SK-N-SH (cell line): ENCODE measurements around the gene GSTT2. TPM values are rescaled to one million over a fixed set of nuclear protein-coding genes. Genes with fewer than 3 reads are reported as not detected.

Experiments used
- CTCF ChIA-PET: fragments of 300-600, 350-600 bp; formaldehyde crosslinking; extraction: SDS; loops from one replicate; lab custom pipeline; 2021; lab: Yijun Ruan, JAX
- POLR2A ChIA-PET: fragments of 350-600 bp; sonication (Branson Sonifier 250); formaldehyde crosslinking; extraction: SDS; loops from one replicate; lab custom pipeline; 2020; ENCODE audit warnings: antibody characterized with exemption, inconsistent platforms; lab: Yijun Ruan, JAX
- DNase-seq: peaks from one replicate; pipeline ENCODE4 v3.0.0; 2012
- H2AFZ ChIP-seq: fragments of 200-600 bp; sonication (generic); 2 replicates; pipeline ENCODE4 v1.8.1; 2016; ENCODE audit warnings: antibody characterized with exemption, mild to moderate bottlenecking, low read depth
- H3F3A ChIP-seq: fragments of 200-600 bp; sonication (generic); replicated peaks from 2 replicates; pipeline ENCODE3; 2016; ENCODE audit warnings: antibody characterized with exemption, mild to moderate bottlenecking; ENCODE audit not compliant: insufficient read depth
- H3K27ac ChIP-seq, 2 experiments: fragments of 200-500 bp in 1 of 2; fragments of 200-600 bp in 1 of 2; sonication (Bioruptor generic) in 1 of 2; sonication (generic), shearing (Covaris generic) in 1 of 2; 2 replicates each; pipeline versions ENCODE4 v1.5.1 to v1.6.1; 2014 to 2016; ENCODE audit warnings: low read depth in 2 of 2, inconsistent platforms in 1 of 2, low read length in 1 of 2, mild to moderate bottlenecking in 1 of 2, mixed read lengths in 1 of 2
- H3K27me3 ChIP-seq: fragments of 200-600 bp; sonication (generic), shearing (Covaris generic); 2 replicates; pipeline ENCODE4 v1.6.1; 2016; ENCODE audit warnings: mixed run types; ENCODE audit not compliant: insufficient read depth
- H3K36me3 ChIP-seq, 2 experiments: fragments of 200-500 bp in 1 of 2; fragments of 200-600 bp in 1 of 2; sonication (Bioruptor generic) in 1 of 2; sonication (generic) in 1 of 2; replicated peaks in 1 of 2; 2 replicates each; pipeline versions ENCODE3 to v1.5.1; 2014 to 2016; ENCODE audit warnings: low read length in 1 of 2, mild to moderate bottlenecking in 1 of 2; ENCODE audit not compliant: insufficient read depth in 2 of 2, control insufficient read depth in 1 of 2
- H3K4me1 ChIP-seq, 2 experiments: fragments of 200-500 bp in 1 of 2; fragments of 200-600 bp in 1 of 2; sonication (Bioruptor generic) in 1 of 2; sonication (generic), shearing (Covaris generic) in 1 of 2; 2 replicates each; pipeline versions ENCODE4 v1.5.1 to v1.6.1; 2014 to 2016; ENCODE audit warnings: low read depth in 1 of 2, low read length in 1 of 2, mixed run types in 1 of 2; ENCODE audit not compliant: insufficient read depth in 2 of 2, control insufficient read depth in 1 of 2
- H3K4me2 ChIP-seq: fragments of 200-600 bp; sonication (generic), shearing (Covaris generic); 2 replicates; pipeline ENCODE4 v1.6.1; 2017; ENCODE audit warnings: mixed run types
- H3K4me3 ChIP-seq, 2 experiments: fragments of 200-500 bp in 1 of 2; fragments of 200-600 bp in 1 of 2; sonication (Bioruptor generic) in 1 of 2; sonication (generic), shearing (Covaris generic) in 1 of 2; 2 replicates each; pipeline versions ENCODE4 v1.5.1 to v1.8.1; 2014 to 2016; ENCODE audit warnings: low read depth in 2 of 2, inconsistent platforms in 1 of 2, low read length in 1 of 2, mild to moderate bottlenecking in 1 of 2, mixed read lengths in 1 of 2, moderate library complexity in 1 of 2
- H3K79me2 ChIP-seq: fragments of 200-600 bp; sonication (generic); 2 replicates; pipeline ENCODE4 v1.8.1; 2017; ENCODE audit warnings: mild to moderate bottlenecking; ENCODE audit not compliant: insufficient read depth
- H3K9ac ChIP-seq: fragments of 200-600 bp; sonication (generic); 2 replicates; pipeline ENCODE4 v1.6.1; 2017; ENCODE audit warnings: mixed run types
- H3K9me2 ChIP-seq: fragments of 200-600 bp; sonication (generic); 2 replicates; pipeline ENCODE4 v1.6.1; 2017; ENCODE audit warnings: mixed run types
- H3K9me3 ChIP-seq: fragments of 200-600 bp; sonication (generic); 2 replicates; pipeline ENCODE4 v1.6.1; 2017; ENCODE audit warnings: mixed run types, mild to moderate bottlenecking, moderate library complexity
- H4K20me1 ChIP-seq: fragments of 200-600 bp; sonication (generic); 2 replicates; pipeline ENCODE4 v1.6.1; 2017; ENCODE audit warnings: mild to moderate bottlenecking, mixed run types; ENCODE audit not compliant: insufficient read depth
- CHD2 ChIP-seq: fragments of 150-350 bp; IDR thresholded peaks from 2 replicates; pipeline ENCODE4 v1.6.1; 2018; ENCODE audit warnings: low read length; ENCODE audit not compliant: partially characterized antibody
- FOSL2 ChIP-seq: IDR thresholded peaks from 2 replicates; pipeline ENCODE4 v1.4.0; 2012; ENCODE audit warnings: low read depth, mild to moderate bottlenecking, moderate library complexity, borderline replicate concordance
- FOXM1 ChIP-seq: IDR thresholded peaks from 2 replicates; pipeline ENCODE4 v1.4.0; 2012; ENCODE audit warnings: low read depth, mild to moderate bottlenecking
- GATA2 ChIP-seq: sonication (generic); formaldehyde crosslinking; IDR thresholded peaks from 2 replicates; pipeline ENCODE4 v1.5.0; 2020; ENCODE audit warnings: mild to moderate bottlenecking, missing genetic modification reagents
- NRF1 ChIP-seq: IDR thresholded peaks from 2 replicates; pipeline ENCODE4 v1.6.1; 2012; ENCODE audit warnings: low read depth, mild to moderate bottlenecking, low read length
- RCOR1 ChIP-seq: fragments of 150-350 bp; IDR thresholded peaks from 2 replicates; pipeline ENCODE4 v1.6.1; 2017; ENCODE audit warnings: antibody characterized with exemption, low read length
- YY1 ChIP-seq: IDR thresholded peaks from 2 replicates; pipeline ENCODE4 v1.4.0; 2012; ENCODE audit warnings: low read depth, mild to moderate bottlenecking
- WGBS: methylation state at CpG from one replicate; pipeline ENCODE4 v1.1.6; 2017; ENCODE audit warnings: low lambda C conversion rate; 5-methylcytosine and 5-hydroxymethylcytosine counted together
- polyA plus RNA-seq, 3 experiments: library from polyadenylated mRNA; depleted of rRNA; stranded (reverse); fragments of >200 nt; gene quantifications; 2 replicates each; pipeline ENCODE4 v1.2.3, GENCODE V29; 2012
- TF ChIP-seq, protein P1 (sequence below): IDR thresholded peaks from 2 replicates; pipeline ENCODE4 v1.4.0; 2012; ENCODE audit warnings: low read depth, borderline replicate concordance
- TF ChIP-seq, protein P2 (sequence below): IDR thresholded peaks from 2 replicates; pipeline ENCODE4 v1.4.0; 2012; ENCODE audit warnings: low read depth
- TF ChIP-seq, protein P3 (sequence below): fragments of 200-600 bp; sonication (generic); IDR thresholded peaks from 2 replicates; pipeline ENCODE4 v1.6.1; 2017; ENCODE audit warnings: antibody characterized with exemption, mild to moderate bottlenecking, moderate library complexity
- TF ChIP-seq, protein P4 (sequence below): IDR thresholded peaks from 2 replicates; pipeline ENCODE4 v1.4.0; 2012; ENCODE audit warnings: low read depth, borderline replicate concordance
- TF ChIP-seq, protein P5 (sequence below): IDR thresholded peaks from 2 replicates; pipeline ENCODE4; 2012
- TF ChIP-seq, protein P6 (sequence below): IDR thresholded peaks from 2 replicates; pipeline ENCODE4 v1.6.1; 2012; ENCODE audit warnings: mild to moderate bottlenecking, low read depth, low read length, moderate library complexity

The GSTT2 gene
- polyA plus RNA-seq, 1 of the 3 experiments (the other 2 are of a cell fraction): 3.7 TPM

DNA sequence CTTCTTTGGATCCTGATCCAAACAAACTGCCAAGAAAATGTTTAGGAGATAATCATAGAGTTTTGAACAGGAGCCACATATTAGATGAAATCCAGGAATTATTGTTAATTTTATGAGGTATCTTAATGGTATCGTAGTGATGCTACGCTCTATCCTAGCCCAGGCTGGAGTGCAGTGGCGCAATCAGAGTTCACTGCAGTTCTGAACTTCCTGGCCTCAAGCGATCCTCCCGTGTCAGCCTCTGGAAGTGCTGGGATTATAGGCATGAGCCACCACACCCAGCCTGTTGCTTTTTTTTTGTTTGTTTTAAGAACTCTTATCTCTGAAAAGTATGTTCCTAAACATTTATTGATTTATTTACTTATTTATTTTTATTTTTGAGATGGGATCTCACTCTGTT, 22.9 kb downstream of the GSTT2 start:
- H3K4me2 ChIP-seq: no peak overlapping the region
- no peaks in the 10 kb centered on the region for H3F3A ChIP-seq
- H3K4me1 ChIP-seq: peaks cover 0 to 5% of the 10 kb centered on the region in 2 experiments; a peak in 1 of 4 replicates
- no peak for TF ChIP-seq YY1
- TF ChIP-seq FOSL2: no peak
- TF ChIP-seq, protein P1, sequence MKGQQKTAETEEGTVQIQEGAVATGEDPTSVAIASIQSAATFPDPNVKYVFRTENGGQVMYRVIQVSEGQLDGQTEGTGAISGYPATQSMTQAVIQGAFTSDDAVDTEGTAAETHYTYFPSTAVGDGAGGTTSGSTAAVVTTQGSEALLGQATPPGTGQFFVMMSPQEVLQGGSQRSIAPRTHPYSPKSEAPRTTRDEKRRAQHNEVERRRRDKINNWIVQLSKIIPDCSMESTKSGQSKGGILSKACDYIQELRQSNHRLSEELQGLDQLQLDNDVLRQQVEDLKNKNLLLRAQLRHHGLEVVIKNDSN: no peak
- no peak for TF ChIP-seq CHD2
- TF ChIP-seq, protein P2, sequence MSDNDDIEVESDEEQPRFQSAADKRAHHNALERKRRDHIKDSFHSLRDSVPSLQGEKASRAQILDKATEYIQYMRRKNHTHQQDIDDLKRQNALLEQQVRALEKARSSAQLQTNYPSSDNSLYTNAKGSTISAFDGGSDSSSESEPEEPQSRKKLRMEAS: no peak
- no peak for TF ChIP-seq RCOR1
- TF ChIP-seq, protein P3, sequence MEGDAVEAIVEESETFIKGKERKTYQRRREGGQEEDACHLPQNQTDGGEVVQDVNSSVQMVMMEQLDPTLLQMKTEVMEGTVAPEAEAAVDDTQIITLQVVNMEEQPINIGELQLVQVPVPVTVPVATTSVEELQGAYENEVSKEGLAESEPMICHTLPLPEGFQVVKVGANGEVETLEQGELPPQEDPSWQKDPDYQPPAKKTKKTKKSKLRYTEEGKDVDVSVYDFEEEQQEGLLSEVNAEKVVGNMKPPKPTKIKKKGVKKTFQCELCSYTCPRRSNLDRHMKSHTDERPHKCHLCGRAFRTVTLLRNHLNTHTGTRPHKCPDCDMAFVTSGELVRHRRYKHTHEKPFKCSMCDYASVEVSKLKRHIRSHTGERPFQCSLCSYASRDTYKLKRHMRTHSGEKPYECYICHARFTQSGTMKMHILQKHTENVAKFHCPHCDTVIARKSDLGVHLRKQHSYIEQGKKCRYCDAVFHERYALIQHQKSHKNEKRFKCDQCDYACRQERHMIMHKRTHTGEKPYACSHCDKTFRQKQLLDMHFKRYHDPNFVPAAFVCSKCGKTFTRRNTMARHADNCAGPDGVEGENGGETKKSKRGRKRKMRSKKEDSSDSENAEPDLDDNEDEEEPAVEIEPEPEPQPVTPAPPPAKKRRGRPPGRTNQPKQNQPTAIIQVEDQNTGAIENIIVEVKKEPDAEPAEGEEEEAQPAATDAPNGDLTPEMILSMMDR: no peak
- TF ChIP-seq, protein P4, sequence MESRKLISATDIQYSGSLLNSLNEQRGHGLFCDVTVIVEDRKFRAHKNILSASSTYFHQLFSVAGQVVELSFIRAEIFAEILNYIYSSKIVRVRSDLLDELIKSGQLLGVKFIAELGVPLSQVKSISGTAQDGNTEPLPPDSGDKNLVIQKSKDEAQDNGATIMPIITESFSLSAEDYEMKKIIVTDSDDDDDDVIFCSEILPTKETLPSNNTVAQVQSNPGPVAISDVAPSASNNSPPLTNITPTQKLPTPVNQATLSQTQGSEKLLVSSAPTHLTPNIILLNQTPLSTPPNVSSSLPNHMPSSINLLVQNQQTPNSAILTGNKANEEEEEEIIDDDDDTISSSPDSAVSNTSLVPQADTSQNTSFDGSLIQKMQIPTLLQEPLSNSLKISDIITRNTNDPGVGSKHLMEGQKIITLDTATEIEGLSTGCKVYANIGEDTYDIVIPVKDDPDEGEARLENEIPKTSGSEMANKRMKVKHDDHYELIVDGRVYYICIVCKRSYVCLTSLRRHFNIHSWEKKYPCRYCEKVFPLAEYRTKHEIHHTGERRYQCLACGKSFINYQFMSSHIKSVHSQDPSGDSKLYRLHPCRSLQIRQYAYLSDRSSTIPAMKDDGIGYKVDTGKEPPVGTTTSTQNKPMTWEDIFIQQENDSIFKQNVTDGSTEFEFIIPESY: no peak
- TF ChIP-seq, protein P5, sequence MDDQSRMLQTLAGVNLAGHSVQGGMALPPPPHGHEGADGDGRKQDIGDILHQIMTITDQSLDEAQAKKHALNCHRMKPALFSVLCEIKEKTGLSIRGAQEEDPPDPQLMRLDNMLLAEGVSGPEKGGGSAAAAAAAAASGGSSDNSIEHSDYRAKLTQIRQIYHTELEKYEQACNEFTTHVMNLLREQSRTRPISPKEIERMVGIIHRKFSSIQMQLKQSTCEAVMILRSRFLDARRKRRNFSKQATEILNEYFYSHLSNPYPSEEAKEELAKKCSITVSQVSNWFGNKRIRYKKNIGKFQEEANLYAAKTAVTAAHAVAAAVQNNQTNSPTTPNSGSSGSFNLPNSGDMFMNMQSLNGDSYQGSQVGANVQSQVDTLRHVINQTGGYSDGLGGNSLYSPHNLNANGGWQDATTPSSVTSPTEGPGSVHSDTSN: no peak
- TF ChIP-seq GATA2 (CRISPR knock-in tag): no peak
- TF ChIP-seq, all 33 proteins: peak for 0
- H3K4me3 ChIP-seq: no peak overlapping the region
- ChIA-PET CTCF (interaction anchor here (0.6 kb wide), 1 partner anchor 173 kb away, joined by 4 read pairs; no protein-coding TSS in a partner anchor), POLR2A (no interaction called here)
- H3K27ac ChIP-seq: no peak overlapping the region
- no peaks in the 10 kb centered on the region for H3K27me3 ChIP-seq
- H3K36me3 ChIP-seq: no peaks in the 10 kb centered on the region
- no peaks in the 10 kb centered on the region for H3K79me2 ChIP-seq
- no peak overlapping the region for H2AFZ ChIP-seq
- H3K9me3 ChIP-seq: no peaks in the 10 kb centered on the region
- H4K20me1 ChIP-seq: no peaks in the 10 kb centered on the region
- H3K9ac ChIP-seq: no peak overlapping the region
- H3K9me2 ChIP-seq: no peaks in the 10 kb centered on the region
- 73% methylated on average over 5 of the region's 5 CpGs for WGBS
- DNase-seq: no peak

DNA sequence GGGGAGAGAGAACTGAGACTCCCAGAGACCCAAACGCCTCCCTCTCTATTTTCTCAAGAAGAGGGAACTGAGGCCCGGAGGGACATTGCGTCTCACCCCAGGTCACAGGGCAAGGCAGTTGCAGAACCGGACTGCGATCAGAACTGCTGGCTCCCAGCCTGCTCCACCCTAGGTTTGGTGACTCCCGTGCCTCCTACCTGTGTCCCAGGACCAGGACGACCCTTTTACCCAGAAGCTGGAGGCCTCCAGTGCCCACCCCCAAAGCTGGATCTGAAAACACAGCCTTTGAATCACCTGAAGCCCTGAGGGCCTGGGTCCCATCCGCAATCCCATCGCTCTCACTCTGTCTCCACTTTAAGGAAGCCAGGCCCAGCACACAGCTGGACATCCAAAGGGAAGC, 24.0 kb downstream of the GSTT2 start:
- Histone ChIP-seq H3F3A (no peaks in the 10 kb centered on the region), H3K27ac (no peak overlapping the region), H3K9me2 (no peaks in the 10 kb centered on the region), H3K4me2 (no peak overlapping the region), H3K4me3 (no peak overlapping the region), H3K9me3 (no peaks in the 10 kb centered on the region), H4K20me1 (no peaks in the 10 kb centered on the region), H3K36me3 (no peaks in the 10 kb centered on the region), H3K79me2 (no peaks in the 10 kb centered on the region), H3K27me3 (no peaks in the 10 kb centered on the region), H2AFZ (no peak overlapping the region), H3K9ac (no peak overlapping the region), H3K4me1 (peaks cover 0 to 5% of the 10 kb centered on the region in 2 experiments; a peak in 1 of 4 replicates)
- ChIA-PET CTCF (interaction anchor here (0.6 to 1.3 kb wide), 4 partner anchors 151 to 478 kb away, joined by 3 read pairs; no protein-coding TSS in a partner anchor), POLR2A (no interaction called here)
- WGBS: 77% methylated on average over 8 of the region's 9 CpGs
- no peak for DNase-seq
- TF ChIP-seq, protein P3: no peak
- TF ChIP-seq NRF1: no peak
- TF ChIP-seq FOXM1: no peak
- TF ChIP-seq, protein P6, sequence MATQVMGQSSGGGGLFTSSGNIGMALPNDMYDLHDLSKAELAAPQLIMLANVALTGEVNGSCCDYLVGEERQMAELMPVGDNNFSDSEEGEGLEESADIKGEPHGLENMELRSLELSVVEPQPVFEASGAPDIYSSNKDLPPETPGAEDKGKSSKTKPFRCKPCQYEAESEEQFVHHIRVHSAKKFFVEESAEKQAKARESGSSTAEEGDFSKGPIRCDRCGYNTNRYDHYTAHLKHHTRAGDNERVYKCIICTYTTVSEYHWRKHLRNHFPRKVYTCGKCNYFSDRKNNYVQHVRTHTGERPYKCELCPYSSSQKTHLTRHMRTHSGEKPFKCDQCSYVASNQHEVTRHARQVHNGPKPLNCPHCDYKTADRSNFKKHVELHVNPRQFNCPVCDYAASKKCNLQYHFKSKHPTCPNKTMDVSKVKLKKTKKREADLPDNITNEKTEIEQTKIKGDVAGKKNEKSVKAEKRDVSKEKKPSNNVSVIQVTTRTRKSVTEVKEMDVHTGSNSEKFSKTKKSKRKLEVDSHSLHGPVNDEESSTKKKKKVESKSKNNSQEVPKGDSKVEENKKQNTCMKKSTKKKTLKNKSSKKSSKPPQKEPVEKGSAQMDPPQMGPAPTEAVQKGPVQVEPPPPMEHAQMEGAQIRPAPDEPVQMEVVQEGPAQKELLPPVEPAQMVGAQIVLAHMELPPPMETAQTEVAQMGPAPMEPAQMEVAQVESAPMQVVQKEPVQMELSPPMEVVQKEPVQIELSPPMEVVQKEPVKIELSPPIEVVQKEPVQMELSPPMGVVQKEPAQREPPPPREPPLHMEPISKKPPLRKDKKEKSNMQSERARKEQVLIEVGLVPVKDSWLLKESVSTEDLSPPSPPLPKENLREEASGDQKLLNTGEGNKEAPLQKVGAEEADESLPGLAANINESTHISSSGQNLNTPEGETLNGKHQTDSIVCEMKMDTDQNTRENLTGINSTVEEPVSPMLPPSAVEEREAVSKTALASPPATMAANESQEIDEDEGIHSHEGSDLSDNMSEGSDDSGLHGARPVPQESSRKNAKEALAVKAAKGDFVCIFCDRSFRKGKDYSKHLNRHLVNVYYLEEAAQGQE: no peak
- TF ChIP-seq, protein P1: no peak
